Karpas-422 (cell line): Measurements from ENCODE around the gene TBL1X. TPM values are rescaled to one million over a fixed set of nuclear protein-coding genes. Genes with fewer than 3 reads are reported as not detected.

Experiments used
- DNase-seq: peaks from one replicate; pipeline ENCODE4 v3.0.0-alpha.2; 2015
- H2AFZ ChIP-seq: fragments of 200-600 bp; sonication (generic); 2 replicates; pipeline ENCODE4 v1.6.1; 2014; ENCODE audit warnings: antibody characterized with exemption, low read length, mixed read lengths
- H3K27ac ChIP-seq: fragments of 200-600 bp; sonication (generic); 2 replicates; pipeline ENCODE4 v1.5.1; 2014; ENCODE audit warnings: mild to moderate bottlenecking, low read length, moderate library complexity
- H3K27me3 ChIP-seq: fragments of 200-600 bp; sonication (generic); 2 replicates; pipeline ENCODE4 v1.6.1; 2014; ENCODE audit warnings: low read length, mixed read lengths
- H3K36me3 ChIP-seq: fragments of 200-600 bp; sonication (generic); 2 replicates; pipeline ENCODE4 v1.6.1; 2014; ENCODE audit warnings: low read length, mixed read lengths; ENCODE audit not compliant: insufficient read depth
- H3K4me1 ChIP-seq: fragments of 200-600 bp; sonication (generic); 2 replicates; pipeline ENCODE4 v1.6.1; 2014; ENCODE audit warnings: mild to moderate bottlenecking, low read length, mixed read lengths
- H3K4me2 ChIP-seq: fragments of 200-600 bp; sonication (generic); 2 replicates; pipeline ENCODE4 v1.6.1; 2014; ENCODE audit warnings: low read length, low read depth, mild to moderate bottlenecking; ENCODE audit not compliant: poor library complexity, severe bottlenecking
- H3K4me3 ChIP-seq: fragments of 200-600 bp; sonication (generic); 2 replicates; pipeline ENCODE4 v1.5.1; 2014; ENCODE audit warnings: mild to moderate bottlenecking, antibody characterized with exemption, low read length, mixed read lengths
- H3K79me2 ChIP-seq: fragments of 200-600 bp; sonication (generic); 2 replicates; pipeline ENCODE4 v1.6.1; 2014; ENCODE audit warnings: mild to moderate bottlenecking, low read length, mixed read lengths
- H3K9ac ChIP-seq: fragments of 200-600 bp; sonication (generic); 2 replicates; pipeline ENCODE4 v1.6.0; 2014; ENCODE audit warnings: low read length
- H3K9me2 ChIP-seq: fragments of 200-600 bp; sonication (generic), shearing (Covaris generic); replicated peaks from 2 replicates; pipeline ENCODE4 v1.6.0; 2014; ENCODE audit warnings: mild to moderate bottlenecking, low read length, moderate library complexity; ENCODE audit not compliant: insufficient read depth
- H3K9me3 ChIP-seq: fragments of 300-700, 200-600 bp; sonication (generic); 2 replicates; pipeline ENCODE4 v1.6.1; 2014; ENCODE audit warnings: low read length, mixed read lengths
- H4K20me1 ChIP-seq: fragments of 200-600 bp; sonication (generic); 2 replicates; pipeline ENCODE4 v1.6.1; 2014; ENCODE audit warnings: mild to moderate bottlenecking, antibody characterized with exemption, low read length, low read depth; ENCODE audit not compliant: insufficient read depth
- total RNA-seq: library from RNA; depleted of rRNA; stranded (reverse); fragments of >200 nt; shearing (Covaris generic); gene quantifications from 2 replicates; pipeline ENCODE4 v1.2.3, GENCODE V29; 2014; ENCODE audit warnings: low replicate concordance

The TBL1X gene
- total RNA-seq, 1 experiment from 2014 or later, result 9.4 TPM

DNA sequence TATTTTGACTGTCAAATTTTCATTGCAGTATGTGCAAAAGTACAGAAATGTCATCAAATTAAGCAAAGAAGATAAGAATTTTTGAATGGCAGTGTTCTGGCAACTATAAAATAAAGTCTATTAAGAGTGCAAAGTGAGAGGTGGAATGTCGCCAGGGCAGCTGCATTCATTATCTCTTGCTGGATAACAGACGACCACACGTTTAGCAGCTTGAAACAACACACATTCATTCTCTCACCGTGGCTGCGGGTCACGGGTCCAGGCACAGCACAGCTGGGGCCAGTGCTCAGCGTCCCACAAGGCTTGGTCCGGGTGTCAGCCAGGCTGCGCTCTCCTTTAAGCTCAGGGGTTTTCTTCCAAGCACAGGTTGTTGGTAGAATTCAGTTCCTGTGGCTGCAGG lies 186.9 kb downstream of the TBL1X start:
- Histone ChIP-seq H3K79me2 (no peaks in the 10 kb centered on the region), H3K9ac (no peak overlapping the region), H3K4me2 (no peak overlapping the region), H3K27ac (no peak overlapping the region), H3K27me3 (no peaks in the 10 kb centered on the region), H3K9me2 (no peaks in the 10 kb centered on the region), H3K36me3 (no peaks in the 10 kb centered on the region), H3K4me1 (no peaks in the 10 kb centered on the region), H3K9me3 (no peaks in the 10 kb centered on the region), H3K4me3 (no peak overlapping the region), H2AFZ (no peak overlapping the region), H4K20me1 (no peaks in the 10 kb centered on the region; the same call in 1 of the 2 replicates)
- no peak for DNase-seq

DNA sequence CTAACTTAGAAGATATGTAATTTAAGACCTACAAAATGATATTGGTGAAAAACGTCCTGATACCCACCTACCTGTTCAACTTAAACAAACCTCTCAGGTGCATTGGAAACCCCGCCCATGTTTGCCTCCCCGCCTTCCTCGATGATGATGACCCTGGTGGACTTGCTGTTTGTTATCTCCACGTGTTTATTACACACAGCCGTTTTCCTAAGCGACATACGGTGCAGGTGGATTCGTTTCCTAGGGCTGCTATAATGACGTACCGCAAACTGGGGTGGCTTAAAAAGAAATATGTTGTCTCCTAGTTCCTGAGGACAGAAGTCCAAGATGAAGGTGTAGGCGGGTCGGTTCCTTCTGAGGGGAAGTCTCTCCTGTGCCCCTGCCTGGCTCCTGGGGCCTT lies 190.1 kb downstream of the TBL1X start:
- no peak overlapping the region for H3K27ac ChIP-seq
- no peaks in the 10 kb centered on the region for H3K27me3 ChIP-seq
- no peaks in the 10 kb centered on the region for H3K79me2 ChIP-seq
- no peak for DNase-seq
- no peaks in the 10 kb centered on the region for H3K9me3 ChIP-seq
- no peak overlapping the region for H3K4me3 ChIP-seq
- no peaks in the 10 kb centered on the region; the same call in 1 of the 2 replicates for H4K20me1 ChIP-seq
- no peaks in the 10 kb centered on the region for H3K9me2 ChIP-seq
- H2AFZ ChIP-seq, result no peak overlapping the region
- no peak overlapping the region for H3K4me2 ChIP-seq
- H3K36me3 ChIP-seq, result no peaks in the 10 kb centered on the region
- H3K9ac ChIP-seq, result no peak overlapping the region
- peaks cover 9% of the 10 kb centered on the region for H3K4me1 ChIP-seq

DNA sequence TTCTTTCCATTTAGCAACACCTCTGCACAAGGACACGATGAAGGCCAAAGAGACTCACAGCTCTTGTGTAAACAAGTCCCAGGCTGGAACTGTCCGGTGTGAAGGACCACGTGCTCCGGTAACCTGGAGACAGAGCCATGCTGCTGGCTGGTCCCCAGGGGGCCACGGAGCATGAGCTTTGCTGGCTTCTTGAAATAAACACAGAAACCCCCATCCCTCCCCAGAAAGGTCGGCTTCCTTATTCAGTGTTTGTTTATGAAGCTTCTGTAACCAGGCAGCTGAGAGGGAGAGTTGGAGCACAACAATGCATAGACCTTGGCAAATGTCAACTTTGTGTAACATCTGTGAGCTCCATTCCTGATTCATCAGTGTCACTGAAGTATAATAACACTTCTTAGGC lies 191.4 kb downstream of the TBL1X start:
- Histone ChIP-seq H4K20me1 (no peaks in the 10 kb centered on the region), H3K27ac (no peak overlapping the region), H3K4me2 (no peak overlapping the region), H3K4me3 (no peak overlapping the region), H3K36me3 (no peaks in the 10 kb centered on the region), H3K9ac (no peak overlapping the region), H3K79me2 (no peaks in the 10 kb centered on the region), H3K9me2 (no peaks in the 10 kb centered on the region), H3K4me1 (peaks cover 9% of the 10 kb centered on the region), H3K27me3 (no peaks in the 10 kb centered on the region), H2AFZ (no peak overlapping the region), H3K9me3 (no peaks in the 10 kb centered on the region)
- no peak for DNase-seq

DNA sequence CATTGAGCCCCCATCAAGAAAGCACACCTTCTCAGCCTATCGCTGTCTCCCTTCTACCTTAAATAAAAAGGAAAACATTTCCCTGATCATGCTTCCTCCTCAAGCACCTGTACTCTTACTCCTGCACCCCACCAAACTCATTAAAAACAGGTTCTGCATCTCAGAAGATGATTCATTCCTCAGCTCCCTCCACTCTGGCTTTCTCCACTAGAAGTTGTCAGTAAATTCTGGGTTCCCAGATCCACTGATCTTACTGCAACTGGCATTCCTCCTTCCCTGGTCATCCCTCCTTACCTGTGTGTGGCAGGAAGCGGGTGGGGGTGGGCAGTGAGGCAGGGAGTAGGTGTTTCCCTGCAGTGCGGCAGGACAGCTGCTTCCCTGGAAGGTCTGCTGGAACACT lies 192.0 kb downstream of the TBL1X start:
- no peak overlapping the region for H3K27ac ChIP-seq
- H4K20me1 ChIP-seq, result no peaks in the 10 kb centered on the region
- H3K4me3 ChIP-seq, result no peak overlapping the region
- no peaks in the 10 kb centered on the region for H3K79me2 ChIP-seq
- no peak overlapping the region for H2AFZ ChIP-seq
- H3K9me3 ChIP-seq, result no peaks in the 10 kb centered on the region
- peaks cover 9% of the 10 kb centered on the region for H3K4me1 ChIP-seq
- H3K36me3 ChIP-seq, result no peaks in the 10 kb centered on the region
- no peaks in the 10 kb centered on the region for H3K27me3 ChIP-seq
- H3K9me2 ChIP-seq, result no peaks in the 10 kb centered on the region
- DNase-seq, result no peak
- no peak overlapping the region for H3K4me2 ChIP-seq
- H3K9ac ChIP-seq, result no peak overlapping the region

DNA sequence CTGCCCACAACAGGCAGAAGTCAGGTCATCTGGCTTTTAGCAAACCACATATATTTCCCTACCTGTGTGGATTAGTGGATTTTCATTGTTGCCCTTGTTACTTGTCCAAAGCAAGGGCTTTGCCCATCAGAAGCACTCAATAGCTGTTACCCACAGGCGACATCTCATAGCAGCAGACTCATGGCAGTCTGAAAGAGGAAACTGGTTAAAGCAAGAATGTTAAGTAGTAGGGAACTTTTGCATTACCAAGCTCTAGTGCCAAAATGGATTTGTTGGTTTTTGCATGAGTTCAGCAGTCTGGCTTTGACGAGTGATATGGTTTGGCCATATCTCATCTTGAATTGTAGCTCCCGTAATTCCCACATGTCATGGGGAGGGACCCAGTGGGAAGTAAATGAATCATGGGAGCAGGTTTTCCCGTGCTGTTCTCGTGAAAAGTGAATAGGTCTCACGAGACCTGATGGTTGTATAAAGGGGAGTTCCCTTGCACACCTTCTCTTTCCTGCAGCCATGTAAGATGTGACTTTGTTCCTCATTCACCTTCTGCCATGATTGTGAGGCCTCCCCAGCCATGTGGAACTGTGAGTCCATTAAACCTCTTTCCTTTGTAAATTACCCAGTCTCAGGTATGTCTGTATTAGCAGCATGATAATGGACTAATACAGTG lies 192.9 kb downstream of the TBL1X start:
- no peak overlapping the region for H3K4me3 ChIP-seq
- no peak overlapping the region for H3K4me2 ChIP-seq
- H3K9me2 ChIP-seq, result no peaks in the 10 kb centered on the region
- no peaks in the 10 kb centered on the region for H3K9me3 ChIP-seq
- no peaks in the 10 kb centered on the region for H3K79me2 ChIP-seq
- H3K36me3 ChIP-seq, result no peaks in the 10 kb centered on the region
- H3K9ac ChIP-seq, result no peak overlapping the region
- no peak overlapping the region for H3K27ac ChIP-seq
- no peak overlapping the region for H2AFZ ChIP-seq
- H3K4me1 ChIP-seq, result peaks cover 9% of the 10 kb centered on the region
- H3K27me3 ChIP-seq, result no peaks in the 10 kb centered on the region
- DNase-seq, result no peak
- no peaks in the 10 kb centered on the region for H4K20me1 ChIP-seq

DNA sequence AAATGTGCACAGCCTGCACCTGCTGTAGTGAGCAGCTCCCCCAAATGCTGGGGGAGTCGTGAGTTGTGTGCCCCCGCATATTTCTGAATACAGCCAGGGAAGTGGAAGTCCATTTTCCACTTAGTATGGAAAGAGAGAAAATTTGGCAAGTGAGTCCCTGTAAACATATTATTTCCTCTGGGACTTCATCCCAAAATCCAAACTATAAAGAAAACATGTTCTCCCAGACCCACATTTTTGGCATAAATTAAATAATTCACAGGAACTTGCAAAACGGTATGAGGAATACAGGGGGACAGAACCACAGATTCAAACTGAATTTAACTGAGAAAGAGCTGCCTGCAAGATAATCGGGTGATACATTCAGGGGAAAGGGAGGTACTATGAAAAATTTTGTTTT lies 193.6 kb downstream of the TBL1X start:
- Histone ChIP-seq H3K27me3 (no peaks in the 10 kb centered on the region), H4K20me1 (no peaks in the 10 kb centered on the region), H3K79me2 (no peaks in the 10 kb centered on the region), H3K9ac (no peak overlapping the region), H3K4me3 (no peak overlapping the region), H3K4me2 (no peak overlapping the region), H3K9me3 (no peaks in the 10 kb centered on the region), H3K36me3 (no peaks in the 10 kb centered on the region), H3K4me1 (peaks cover 14% of the 10 kb centered on the region), H3K27ac (no peak overlapping the region), H2AFZ (no peak overlapping the region), H3K9me2 (no peaks in the 10 kb centered on the region)
- DNase-seq, result no peak

DNA sequence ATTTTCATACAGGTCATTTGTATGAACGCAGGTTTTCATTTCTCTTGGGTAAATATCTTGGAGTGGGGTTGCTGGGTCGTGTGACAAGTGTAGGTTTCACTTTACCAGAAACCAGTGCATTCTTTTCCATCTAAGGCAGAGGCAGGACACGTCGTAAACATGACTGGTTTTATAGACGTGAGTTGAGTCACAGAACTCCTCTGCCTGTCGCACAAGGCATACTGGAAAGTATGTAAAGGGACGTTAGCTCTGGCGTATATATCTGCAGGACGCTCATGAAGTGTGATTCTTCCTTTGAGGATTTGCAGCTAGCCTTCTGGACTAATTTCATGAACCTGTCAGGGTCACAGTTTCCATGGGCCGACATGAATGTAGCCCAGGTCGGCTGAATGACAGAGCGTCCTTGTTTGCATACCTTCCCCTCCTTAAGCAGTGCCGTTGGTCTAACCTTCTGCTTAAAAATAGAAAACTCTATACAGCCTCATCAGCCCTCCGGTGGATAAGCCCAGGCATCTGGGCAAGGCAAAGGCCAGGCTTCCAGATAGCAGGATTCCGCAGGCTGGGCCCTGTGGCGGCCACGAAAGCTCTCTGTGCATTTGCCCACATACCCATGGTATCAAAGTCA lies 194.8 kb downstream of the TBL1X start:
- no peak for DNase-seq
- no peaks in the 10 kb centered on the region for H3K79me2 ChIP-seq
- H3K4me2 ChIP-seq, result no peak overlapping the region
- H3K27me3 ChIP-seq, result no peaks in the 10 kb centered on the region
- H3K4me1 ChIP-seq, result peaks cover 24% of the 10 kb centered on the region
- no peaks in the 10 kb centered on the region for H3K36me3 ChIP-seq
- no peaks in the 10 kb centered on the region for H3K9me2 ChIP-seq
- no peak overlapping the region for H3K4me3 ChIP-seq
- no peak overlapping the region for H3K9ac ChIP-seq
- H2AFZ ChIP-seq, result no peak overlapping the region
- no peaks in the 10 kb centered on the region for H4K20me1 ChIP-seq
- no peaks in the 10 kb centered on the region for H3K9me3 ChIP-seq
- H3K27ac ChIP-seq, result no peak overlapping the region

DNA sequence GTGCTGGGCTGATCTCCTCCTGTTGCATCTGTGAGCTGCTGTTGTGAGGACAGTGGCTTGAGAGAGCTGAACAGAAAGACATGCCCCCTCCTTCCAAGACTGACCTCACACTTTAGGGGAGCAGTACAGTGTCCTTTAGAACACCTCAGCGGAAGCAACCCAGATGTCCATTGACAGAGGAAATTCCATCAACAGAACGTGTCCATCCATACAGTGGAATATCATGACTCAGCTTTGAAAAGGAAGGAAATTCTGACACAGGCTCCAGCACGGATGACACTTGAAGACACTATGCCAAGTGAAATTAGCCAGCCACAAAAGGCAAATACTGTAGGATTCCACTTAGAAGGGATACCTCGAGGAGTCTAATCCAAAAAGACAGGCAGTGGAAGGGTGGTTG lies 197.3 kb downstream of the TBL1X start:
- DNase-seq, result no peak
- Histone ChIP-seq H3K4me2 (no peak overlapping the region), H3K4me3 (no peak overlapping the region), H3K79me2 (no peaks in the 10 kb centered on the region), H3K9ac (no peak overlapping the region), H3K4me1 (peaks cover 25% of the 10 kb centered on the region), H3K36me3 (no peaks in the 10 kb centered on the region), H3K27me3 (no peaks in the 10 kb centered on the region), H2AFZ (no peak overlapping the region), H3K9me2 (no peaks in the 10 kb centered on the region), H4K20me1 (no peaks in the 10 kb centered on the region), H3K27ac (no peak overlapping the region), H3K9me3 (no peaks in the 10 kb centered on the region)
